Heart left ventricle (tissue), 13 donors: ENCODE results near the gene DNAH14.

Experiments
- CTCF ChIP-seq, 12 donors: fragments of 200-600 bp; sonication (generic) in 4 of 12; IDR thresholded peaks; one replicate each; pipeline versions ENCODE4 v1.5.0 to v1.8.0; 2018 to 2022; ENCODE audit warnings: antibody characterized with exemption in 12 of 12, mild to moderate bottlenecking in 5 of 12
- POLR2A ChIP-seq, 2 donors: fragments of 450-650 bp; IDR thresholded peaks; one replicate each; pipeline ENCODE4 v1.6.1; 2017; ENCODE audit warnings: antibody characterized with exemption in 2 of 2, mild to moderate bottlenecking in 2 of 2, moderate library complexity in 2 of 2
- donor health status: ischemic (EF 13 %, LVEDD 7.1; RV severe dilation, severe dysfunction).
- donor health status: DM: no; HTN: yes; CAD: no.
- donor health status: DM: no; HTN: no; CAD: no.
- donor health status: ischemic (EF 25% LVEDD 6.9; RV normal size, moderate dysfunction).
- donor health status: ischemic (EF 25% LVEDD 5.7; RV mildly dilated, moderate dysfunction).
- donor health status: ischemic (EF 35%, LVEDD 5.7; RV mildly dilated, moderate dysfunction).
- donor health status: nonischemic (EF 11% LVEDD 7.7; RV severe dilation, severe dysfunction).
- donor health status: DM: yes; HTN: yes; CAD: no.
- donor health status: PGD.
- donor health status: ischemic (EF 29% LVEDD 5.4; RV normal size, mild dysfunction).
- donor health status: nonischemic (EF 23%, LVEDD 6.1; RV moderate dilation, normal function).

GRCh38 chr1:225321784-225322183 is 392.3 kb downstream of the DNAH14 start:
- TF ChIP-seq CTCF (IDR thresholded peaks at IDR 0.05) (no peak), POLR2A (IDR thresholded peaks at IDR 0.05) (no peak)
